Measurements from ENCODE around the gene SMYD3. TPM values are rescaled to one million over a fixed set of nuclear protein-coding genes. Genes with fewer than 3 reads are reported as not detected.

The SMYD3 gene
- total and polyA plus RNA-seq, 2 of the 4 experiments (the other 2 are of a cell fraction) = 26.5 to 37.6 TPM

- Histone ChIP-seq H3K4ac (ENCODE audit: low read depth, low read length) (no peak overlapping the region), H3K4me2 (ENCODE audit: low read depth, low read length) (no peak overlapping the region), H2AFZ (replicated peaks; ENCODE audit: low read length, poor library complexity) (no peak overlapping the region), H4K5ac (ENCODE audit: low read depth, low read length) (no peak overlapping the region), H2BK15ac (ENCODE audit: low read depth, low read length) (no peak overlapping the region), H3K79me1 (ENCODE audit: low read depth in 1 of 2, low read length in 2 of 2) (no peaks in the 10 kb centered on the region; a peak in 1 of 4 replicates), H2BK20ac (ENCODE audit: low read depth, low read length) (no peak overlapping the region), H3K27ac (ENCODE audit: insufficient read depth, low read length) (no peak overlapping the region), H2AK5ac (ENCODE audit: low read depth, low read length) (no peak overlapping the region), H2BK5ac (ENCODE audit: low read depth, low read length, poor library complexity, severe bottlenecking) (no peak overlapping the region), H4K20me1 (ENCODE audit: insufficient read depth, low read length) (no peaks in the 10 kb centered on the region), H4K8ac (ENCODE audit: low read depth in 2 of 2, low read length in 2 of 2) (no peak overlapping the region), H3K9me1 (ENCODE audit: insufficient read depth, low read length) (no peaks in the 10 kb centered on the region), H3K18ac (ENCODE audit: low read depth, low read length) (no peak overlapping the region), H4K91ac (ENCODE audit: insufficient read depth, low read depth, low read length) (no peak overlapping the region), H3K23ac (ENCODE audit: low read depth, low read length) (no peak overlapping the region), H2BK120ac (ENCODE audit: low read depth, low read length) (no peak overlapping the region), H2AK9ac (replicated peaks; ENCODE audit: low read depth, low read length, poor library complexity) (no peak overlapping the region), H3K9ac (ENCODE audit: low read depth, low read length) (no peak overlapping the region), H3K4me1 (ENCODE audit: control insufficient read depth, insufficient read depth, low read length) (no peaks in the 10 kb centered on the region), H3K56ac (ENCODE audit: extremely low read depth, insufficient read depth, low read length) (no peak overlapping the region), H3K14ac (replicated peaks; ENCODE audit: low read depth, low read length) (no peak overlapping the region), H3K9me3 (ENCODE audit: control insufficient read depth, insufficient read depth, low read length) (no peaks in the 10 kb centered on the region), H3K27me3 (ENCODE audit: control insufficient read depth, insufficient read depth, low read length) (no peaks in the 10 kb centered on the region), H3K4me3 (ENCODE audit: insufficient read depth, low read depth, low read length) (no peak overlapping the region), H3K36me3 (ENCODE audit: control insufficient read depth, insufficient read depth, low read length) (no peaks in the 10 kb centered on the region)
- no TSS peak for BruUV-seq (replicated peaks)
- POLR2A ChIA-PET (ENCODE audit: unreplicated experiment) = no interaction called here
- DNase-seq = no peak
- dilution Hi-C loops (cut with HindIII; ENCODE audit: low sequenced_read_pairs, unreplicated experiment) = no loop called here
- in situ Hi-C loops (cut with MboI; ENCODE audit: low sequenced_read_pairs) = no loop called here
- intact Hi-C loops (cut with micrococcal nuclease) = no loop called here
- 100% methylated on average over 3 of the region's 7 CpGs; no CpG with 5 or more reads in 1 of the 2 experiments for WGBS, 2 experiments (ENCODE audit: extremely low coverage in 2 of 2, insufficient read length in 1 of 2)
- CTCF ChIA-PET = interaction anchor here (0.8 kb wide), 1 partner anchor 93 kb away, joined by 3 read pairs; no protein-coding TSS in a partner anchor
- ATAC-seq (ENCODE audit: low read depth) = no peak
- TF ChIP-seq RFX5 (IDR thresholded peaks at IDR 0.05; ENCODE audit: low read depth, low read length) = no peak
- TF ChIP-seq CTCF (conservative IDR thresholded peaks at IDR 0.05; ENCODE audit: low read depth, low read length) = no peak
- no peak for TF ChIP-seq NFE2L2 (IDR thresholded peaks at IDR 0.05; ENCODE audit: low read depth, low read length)
- no peak for TF ChIP-seq MXI1 (IDR thresholded peaks at IDR 0.05; ENCODE audit: borderline replicate concordance, low read depth, low read length)
- TF ChIP-seq RAD21 (IDR thresholded peaks at IDR 0.05; ENCODE audit: low read length) = no peak
- TF ChIP-seq MAZ (IDR thresholded peaks at IDR 0.05; ENCODE audit: borderline replicate concordance, low read depth, low read length) = no peak
- no peak for TF ChIP-seq FOS (IDR thresholded peaks at IDR 0.05; ENCODE audit: low read depth, low read length)
- TF ChIP-seq MAFK (IDR thresholded peaks at IDR 0.05; ENCODE audit: low read depth, low read length) = no peak
- no peak for TF ChIP-seq RCOR1 (IDR thresholded peaks at IDR 0.05; ENCODE audit: insufficient replicate concordance, low read length)
- no peak for TF ChIP-seq BHLHE40 (IDR thresholded peaks at IDR 0.05; ENCODE audit: low read depth, low read length)
- TF ChIP-seq, protein P1, sequence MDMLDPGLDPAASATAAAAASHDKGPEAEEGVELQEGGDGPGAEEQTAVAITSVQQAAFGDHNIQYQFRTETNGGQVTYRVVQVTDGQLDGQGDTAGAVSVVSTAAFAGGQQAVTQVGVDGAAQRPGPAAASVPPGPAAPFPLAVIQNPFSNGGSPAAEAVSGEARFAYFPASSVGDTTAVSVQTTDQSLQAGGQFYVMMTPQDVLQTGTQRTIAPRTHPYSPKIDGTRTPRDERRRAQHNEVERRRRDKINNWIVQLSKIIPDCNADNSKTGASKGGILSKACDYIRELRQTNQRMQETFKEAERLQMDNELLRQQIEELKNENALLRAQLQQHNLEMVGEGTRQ (IDR thresholded peaks at IDR 0.05; ENCODE audit: low read depth, low read length) = no peak
- no peak for TF ChIP-seq CHD1 (IDR thresholded peaks at IDR 0.05; ENCODE audit: low read depth, low read length)
- TF ChIP-seq CEBPB (IDR thresholded peaks at IDR 0.05; ENCODE audit: low read depth, low read length) = no peak
- TF ChIP-seq SMC3 (IDR thresholded peaks at IDR 0.05; ENCODE audit: low read depth, low read length) = no peak
- no peak for TF ChIP-seq POLR2A (IDR thresholded peaks at IDR 0.05; ENCODE audit: low read depth, low read length)
- TF ChIP-seq, protein P2, sequence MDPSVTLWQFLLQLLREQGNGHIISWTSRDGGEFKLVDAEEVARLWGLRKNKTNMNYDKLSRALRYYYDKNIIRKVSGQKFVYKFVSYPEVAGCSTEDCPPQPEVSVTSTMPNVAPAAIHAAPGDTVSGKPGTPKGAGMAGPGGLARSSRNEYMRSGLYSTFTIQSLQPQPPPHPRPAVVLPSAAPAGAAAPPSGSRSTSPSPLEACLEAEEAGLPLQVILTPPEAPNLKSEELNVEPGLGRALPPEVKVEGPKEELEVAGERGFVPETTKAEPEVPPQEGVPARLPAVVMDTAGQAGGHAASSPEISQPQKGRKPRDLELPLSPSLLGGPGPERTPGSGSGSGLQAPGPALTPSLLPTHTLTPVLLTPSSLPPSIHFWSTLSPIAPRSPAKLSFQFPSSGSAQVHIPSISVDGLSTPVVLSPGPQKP (IDR thresholded peaks at IDR 0.05; ENCODE audit: borderline replicate concordance, low read depth, low read length) = no peak
These were observed 237.6 kb downstream of the SMYD3 start for GRCh38 chr1:246269466-246269865.
